Activated B cell treated with CpG ODN at 0.5 μM for 24 hours (primary cell): ENCODE data around the gene IDH3A. TPM values are rescaled to one million over a fixed set of nuclear protein-coding genes. Genes with fewer than 3 reads are reported as not detected.

Experiments used
- ATAC-seq: fragments of 200-7000 bp; cut with Tn5 transposase; one replicate; pipeline ENCODE4 v1.10.0; 2021; ENCODE audit warnings: low read depth, mild to moderate bottlenecking, moderate library complexity
- CTCF ChIA-PET: fragments of 350-600 bp; sonication (Branson Sonifier 250); formaldehyde crosslinking; loops from one replicate; lab custom pipeline; 2021; ENCODE audit warnings: antibody characterized with exemption; lab: Charles Lee
- POLR2A ChIA-PET: fragments of 350-600 bp; sonication (Branson Sonifier 250); formaldehyde crosslinking; loops from one replicate; lab custom pipeline; 2021; ENCODE audit warnings: antibody characterized with exemption; lab: Charles Lee
- DNase-seq: peaks from one replicate; pipeline ENCODE4 v3.0.0; 2022
- H3K27ac Mint-ChIP-seq: one replicate; pipeline ENCODE4 v1.8.0; 2020; ENCODE audit warnings: mixed read lengths
- H3K27me3 Mint-ChIP-seq: one replicate; pipeline ENCODE4 v1.8.0; 2021; ENCODE audit warnings: mixed read lengths
- H3K36me3 Mint-ChIP-seq: one replicate; pipeline ENCODE4 v1.8.0; 2021; ENCODE audit warnings: low read depth, mixed read lengths
- H3K4me1 Mint-ChIP-seq: one replicate; pipeline ENCODE4 v1.8.0; 2021; ENCODE audit warnings: mixed read lengths
- H3K4me3 Mint-ChIP-seq: one replicate; pipeline ENCODE4 v1.8.0; 2020; ENCODE audit warnings: mild to moderate bottlenecking, mixed read lengths
- H3K9me3 Mint-ChIP-seq: one replicate; pipeline ENCODE4 v1.8.0; 2020; ENCODE audit warnings: mixed read lengths
- intact Hi-C: fragments of 100-400 bp; cut with micrococcal nuclease; formaldehyde crosslinking; loops from one replicate; pipeline ENCODE4 v1.15.1; 2024
- total RNA-seq: library from RNA; stranded (reverse); gene quantifications from 2 replicates; pipeline ENCODE4 v1.2.3, GENCODE V29; 2022
- TF ChIP-seq, protein P1 (sequence below): fragments of 200-600 bp; IDR thresholded peaks from one replicate; pipeline ENCODE4 v1.8.0; 2022; ENCODE audit warnings: antibody characterized with exemption, mild to moderate bottlenecking

IDH3A gene
- total RNA-seq, 1 donor from 2014 or later = 124 TPM

DNA sequence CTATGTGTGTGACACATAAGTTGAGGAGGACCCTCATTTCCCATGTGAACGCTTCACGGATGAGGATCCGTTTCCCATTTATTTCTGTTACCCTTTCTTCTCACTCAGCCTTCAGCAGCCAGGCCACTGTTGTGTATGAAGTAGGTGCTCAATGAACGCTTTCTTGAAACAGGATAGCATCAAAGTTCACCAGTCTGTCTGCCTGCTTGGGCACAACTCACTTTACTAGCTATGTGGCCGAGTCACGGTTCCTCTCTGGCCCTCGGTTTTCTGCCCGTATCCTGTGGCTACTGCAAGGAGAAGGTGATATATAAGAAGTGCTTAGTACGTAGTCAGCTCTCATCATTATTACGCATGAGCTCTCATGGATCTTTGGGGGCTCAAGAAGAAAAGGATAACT, 62.8 kb downstream of the IDH3A start:
- Mint-ChIP-seq H3K27ac (no peak overlapping the region), H3K9me3 (no peaks in the 10 kb centered on the region), H3K4me3 (no peak overlapping the region), H3K4me1 (no peaks in the 10 kb centered on the region), H3K27me3 (peaks cover 8% of the 10 kb centered on the region), H3K36me3 (no peaks in the 10 kb centered on the region)
- CTCF ChIA-PET = interaction anchor here (1.3 kb wide), 1 partner anchor 17 kb away, joined by 4 read pairs; no protein-coding TSS in a partner anchor
- TF ChIP-seq, protein P1, sequence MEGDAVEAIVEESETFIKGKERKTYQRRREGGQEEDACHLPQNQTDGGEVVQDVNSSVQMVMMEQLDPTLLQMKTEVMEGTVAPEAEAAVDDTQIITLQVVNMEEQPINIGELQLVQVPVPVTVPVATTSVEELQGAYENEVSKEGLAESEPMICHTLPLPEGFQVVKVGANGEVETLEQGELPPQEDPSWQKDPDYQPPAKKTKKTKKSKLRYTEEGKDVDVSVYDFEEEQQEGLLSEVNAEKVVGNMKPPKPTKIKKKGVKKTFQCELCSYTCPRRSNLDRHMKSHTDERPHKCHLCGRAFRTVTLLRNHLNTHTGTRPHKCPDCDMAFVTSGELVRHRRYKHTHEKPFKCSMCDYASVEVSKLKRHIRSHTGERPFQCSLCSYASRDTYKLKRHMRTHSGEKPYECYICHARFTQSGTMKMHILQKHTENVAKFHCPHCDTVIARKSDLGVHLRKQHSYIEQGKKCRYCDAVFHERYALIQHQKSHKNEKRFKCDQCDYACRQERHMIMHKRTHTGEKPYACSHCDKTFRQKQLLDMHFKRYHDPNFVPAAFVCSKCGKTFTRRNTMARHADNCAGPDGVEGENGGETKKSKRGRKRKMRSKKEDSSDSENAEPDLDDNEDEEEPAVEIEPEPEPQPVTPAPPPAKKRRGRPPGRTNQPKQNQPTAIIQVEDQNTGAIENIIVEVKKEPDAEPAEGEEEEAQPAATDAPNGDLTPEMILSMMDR = no peak
- POLR2A ChIA-PET = no interaction called here
- intact Hi-C loops = no loop called here
- no peak for DNase-seq
- ATAC-seq = no peak

DNA sequence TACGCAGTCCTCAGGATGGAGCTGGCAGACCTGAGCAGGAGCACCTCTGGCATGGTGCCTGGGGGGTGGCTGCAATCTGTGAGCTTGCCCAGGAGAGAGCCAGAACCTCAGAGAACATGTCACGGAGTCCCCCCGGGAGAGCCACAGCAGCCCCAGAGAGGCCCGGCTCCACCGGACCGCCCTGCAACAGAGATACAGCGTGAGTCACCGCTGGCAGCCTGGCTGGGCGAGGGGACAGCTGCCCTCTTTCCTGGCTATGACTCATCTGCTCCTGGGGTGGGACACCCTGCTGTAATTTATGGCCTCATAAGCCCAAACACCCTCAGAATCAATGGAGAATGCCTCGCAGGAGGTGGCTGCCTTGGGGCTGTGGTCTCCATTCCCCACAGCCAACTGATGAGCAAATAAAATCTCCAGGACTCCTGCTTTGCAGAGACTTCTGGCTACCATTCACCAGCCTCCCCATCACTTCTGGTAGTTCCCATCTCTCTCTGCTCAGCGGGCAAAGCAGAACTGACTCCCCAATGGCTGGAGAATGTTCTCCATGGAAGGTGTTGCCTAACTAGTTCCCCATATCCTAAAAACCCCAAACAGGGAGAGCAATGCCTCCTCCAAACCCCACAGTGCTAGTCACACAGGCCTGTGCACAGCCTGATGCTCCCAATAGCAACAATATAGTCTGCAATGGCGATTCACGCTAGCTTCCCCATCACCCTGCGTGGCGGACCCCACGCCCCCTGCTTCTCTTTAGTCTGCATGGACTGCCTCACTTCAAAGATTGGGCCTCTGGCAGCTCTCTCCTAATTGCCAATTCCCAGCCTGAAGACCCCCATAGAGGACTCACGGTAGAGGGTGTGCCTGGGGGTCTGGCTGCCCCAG, 63.6 kb downstream of the IDH3A start:
- Mint-ChIP-seq H3K27ac (no peak overlapping the region), H3K36me3 (no peaks in the 10 kb centered on the region), H3K27me3 (peaks cover 10% of the 10 kb centered on the region), H3K4me3 (no peak overlapping the region), H3K9me3 (no peaks in the 10 kb centered on the region), H3K4me1 (no peaks in the 10 kb centered on the region)
- POLR2A ChIA-PET = no interaction called here
- ATAC-seq = no peak
- TF ChIP-seq, protein P1 = no peak
- intact Hi-C loops = no loop called here
- CTCF ChIA-PET = interaction anchor here (2.8 kb wide), 1 partner anchor 17 kb away, joined by 9 read pairs; no protein-coding TSS in a partner anchor
- DNase-seq = no peak

DNA sequence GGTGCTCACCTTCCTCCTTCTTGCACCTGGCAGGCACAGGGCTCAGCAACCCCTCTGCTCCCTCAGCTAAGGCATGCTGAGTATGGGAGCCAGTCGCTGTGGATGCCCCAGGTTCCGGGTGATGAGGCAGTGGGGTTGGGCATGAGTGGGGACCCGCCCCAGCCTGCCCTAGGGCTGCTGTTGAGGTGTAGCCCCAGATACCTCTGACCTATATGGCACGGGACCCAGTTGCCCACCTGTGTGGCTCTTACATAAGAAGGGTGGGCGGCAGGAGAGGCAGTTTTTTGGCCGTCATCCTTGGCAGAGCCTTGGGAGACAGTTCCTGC, 64.2 kb downstream of the IDH3A start:
- Mint-ChIP-seq H3K27ac (no peak overlapping the region), H3K27me3 (peaks cover 10% of the 10 kb centered on the region), H3K4me1 (no peaks in the 10 kb centered on the region), H3K9me3 (no peaks in the 10 kb centered on the region), H3K4me3 (no peak overlapping the region), H3K36me3 (no peaks in the 10 kb centered on the region)
- ChIA-PET POLR2A (no interaction called here), CTCF (interaction anchor here (2.8 kb wide), 1 partner anchor 17 kb away, joined by 9 read pairs; no protein-coding TSS in a partner anchor)
- intact Hi-C loops = no loop called here
- ATAC-seq (no peak), DNase-seq (no peak)
- TF ChIP-seq, protein P1 = no peak

DNA sequence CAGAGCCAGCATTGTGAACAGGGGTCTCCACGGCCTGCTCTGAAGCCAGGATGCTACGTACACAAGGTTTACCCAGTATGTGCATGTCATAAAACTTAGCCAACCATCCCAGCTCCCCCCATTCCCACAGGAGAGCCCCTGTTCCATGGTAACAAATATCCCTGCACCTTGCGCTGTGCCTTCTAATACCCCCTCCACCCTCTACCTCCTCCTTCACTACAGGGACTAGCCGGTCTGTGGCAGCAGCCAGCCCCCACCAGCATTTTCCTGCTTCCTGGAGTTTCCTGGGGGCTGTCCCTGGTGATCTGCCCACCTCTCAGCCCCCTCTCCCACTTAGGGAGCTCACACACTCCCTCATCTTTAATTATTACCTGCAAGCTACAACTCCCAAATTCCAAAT, 64.8 kb downstream of the IDH3A start:
- DNase-seq (no peak), ATAC-seq (no peak)
- Mint-ChIP-seq H3K27ac (no peak overlapping the region), H3K4me1 (no peaks in the 10 kb centered on the region), H3K9me3 (no peaks in the 10 kb centered on the region), H3K4me3 (no peak overlapping the region), H3K27me3 (peaks cover 10% of the 10 kb centered on the region), H3K36me3 (no peaks in the 10 kb centered on the region)
- TF ChIP-seq, protein P1 = no peak
- ChIA-PET POLR2A (no interaction called here), CTCF (interaction anchor here (2.8 kb wide), 1 partner anchor 18 kb away, joined by 9 read pairs; no protein-coding TSS in a partner anchor)
- intact Hi-C loops = no loop called here

DNA sequence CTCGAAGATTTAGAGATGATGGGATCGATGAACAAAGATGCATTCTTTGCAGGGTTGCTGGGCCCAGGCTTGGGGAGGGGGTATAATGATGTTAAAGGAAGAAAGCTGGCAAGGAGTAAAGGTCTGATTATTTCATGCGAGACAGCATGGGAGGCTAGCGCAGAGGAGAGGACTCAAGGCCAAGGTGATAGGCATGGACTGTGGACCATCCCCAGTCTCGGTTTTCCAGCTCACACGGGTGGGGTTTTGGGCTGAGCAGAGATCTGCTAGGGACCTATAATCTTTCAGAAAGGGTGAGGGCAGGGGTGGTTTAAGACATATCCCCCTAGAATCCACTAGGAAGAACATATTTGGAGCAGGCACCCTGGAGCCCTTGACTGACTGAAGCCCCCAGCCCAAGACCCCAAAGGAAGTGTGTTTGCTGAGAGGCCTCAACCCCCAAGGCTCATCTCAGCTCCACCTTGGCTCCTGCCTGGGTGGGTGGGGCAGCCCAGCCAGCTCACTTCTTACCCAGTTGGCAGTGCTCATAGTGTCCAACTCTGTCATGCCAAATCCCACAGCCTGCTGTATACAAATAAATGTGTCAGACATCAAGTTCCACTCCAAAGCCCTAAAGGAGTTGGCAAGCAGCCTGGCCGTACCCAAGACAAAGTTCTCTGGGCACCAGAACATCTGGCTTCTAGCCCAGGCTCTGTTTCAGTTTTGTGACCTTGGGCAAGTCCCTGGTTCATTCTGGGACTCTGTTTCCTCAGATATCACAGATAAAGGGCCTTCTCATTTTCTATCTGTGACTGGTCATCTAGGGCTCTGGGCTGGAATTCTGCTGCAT, 67.3 kb downstream of the IDH3A start:
- POLR2A ChIA-PET = no interaction called here
- H3K9me3 Mint-ChIP-seq = no peaks in the 10 kb centered on the region
- H3K4me3 Mint-ChIP-seq = no peak overlapping the region
- intact Hi-C loops = no loop called here
- no peaks in the 10 kb centered on the region for H3K4me1 Mint-ChIP-seq
- DNase-seq (no peak), ATAC-seq (no peak)
- no peaks in the 10 kb centered on the region for H3K36me3 Mint-ChIP-seq
- H3K27ac Mint-ChIP-seq = no peak overlapping the region
- TF ChIP-seq, protein P1 = no peak
- CTCF ChIA-PET = no interaction called here
- peaks cover 10% of the 10 kb centered on the region for H3K27me3 Mint-ChIP-seq
